Nephron progenitor cell (in vitro differentiated cells): ENCODE data around the gene TBC1D25.

Experiments
- DNase-seq: peaks from one replicate; pipeline ENCODE4 v3.0.0; 2021
- H3K27ac Mint-ChIP-seq: 2 replicates; pipeline ENCODE4 v1.8.0; 2021; ENCODE audit warnings: mild to moderate bottlenecking, moderate library complexity, mixed read lengths
- H3K27me3 Mint-ChIP-seq: 2 replicates; pipeline ENCODE4 v1.8.0; 2021; ENCODE audit warnings: mild to moderate bottlenecking, low read depth, mixed read lengths; ENCODE audit not compliant: poor library complexity
- H3K36me3 Mint-ChIP-seq: 2 replicates; pipeline ENCODE4 v1.8.0; 2021; ENCODE audit warnings: low read depth, mixed read lengths
- H3K4me1 Mint-ChIP-seq: 2 replicates; pipeline ENCODE4 v1.8.0; 2021; ENCODE audit warnings: mixed read lengths
- H3K4me3 Mint-ChIP-seq: 2 replicates; pipeline ENCODE4 v1.8.0; 2021; ENCODE audit warnings: mild to moderate bottlenecking, moderate library complexity, mixed read lengths
- H3K9me3 Mint-ChIP-seq: 2 replicates; pipeline ENCODE4 v1.8.0; 2021; ENCODE audit warnings: mild to moderate bottlenecking, moderate library complexity, mixed read lengths
- CTCF ChIP-seq: fragments of 200-600 bp; sonication (generic); IDR thresholded peaks from 2 replicates; pipeline ENCODE4 v1.5.0; 2021; ENCODE audit warnings: antibody characterized with exemption

The TBC1D25 gene

GRCh38 chrX:48592971-48593370 lies 53.5 kb downstream of the TBC1D25 start:
- H3K36me3 Mint-ChIP-seq: no peaks in the 10 kb centered on the region
- peaks cover 7% of the 10 kb centered on the region for H3K4me1 Mint-ChIP-seq
- DNase-seq: no peak
- H3K27ac Mint-ChIP-seq: no peak overlapping the region
- peaks cover 17% of the 10 kb centered on the region for H3K27me3 Mint-ChIP-seq
- peaks cover 67% of the 10 kb centered on the region for H3K9me3 Mint-ChIP-seq
- TF ChIP-seq CTCF: no peak
- H3K4me3 Mint-ChIP-seq: no peak overlapping the region

DNA sequence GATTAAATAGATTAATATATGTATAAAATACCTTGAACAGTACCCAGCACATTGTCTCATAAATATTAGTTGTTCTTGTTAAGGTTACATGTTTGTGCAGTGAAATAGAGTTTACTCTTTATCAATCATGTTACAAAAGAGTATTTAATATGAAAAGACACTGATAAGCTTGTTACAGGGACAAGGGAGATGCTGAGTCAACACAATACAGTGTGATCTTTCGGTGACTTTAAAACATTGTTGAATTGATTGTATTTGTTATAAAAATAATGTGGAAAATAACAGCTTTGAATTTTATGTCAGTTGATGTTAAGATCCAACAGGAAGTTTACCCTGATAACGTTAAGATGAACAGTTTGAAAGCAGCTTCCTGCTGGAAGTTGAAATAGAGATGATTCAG lies 56.4 kb downstream of the TBC1D25 start:
- DNase-seq: no peak
- Mint-ChIP-seq H3K4me3 (no peak overlapping the region), H3K27me3 (peaks cover 12% of the 10 kb centered on the region), H3K4me1 (peaks cover 13% of the 10 kb centered on the region), H3K27ac (no peak overlapping the region), H3K9me3 (peaks cover 58% of the 10 kb centered on the region), H3K36me3 (no peaks in the 10 kb centered on the region)
- TF ChIP-seq CTCF: no peak

DNA sequence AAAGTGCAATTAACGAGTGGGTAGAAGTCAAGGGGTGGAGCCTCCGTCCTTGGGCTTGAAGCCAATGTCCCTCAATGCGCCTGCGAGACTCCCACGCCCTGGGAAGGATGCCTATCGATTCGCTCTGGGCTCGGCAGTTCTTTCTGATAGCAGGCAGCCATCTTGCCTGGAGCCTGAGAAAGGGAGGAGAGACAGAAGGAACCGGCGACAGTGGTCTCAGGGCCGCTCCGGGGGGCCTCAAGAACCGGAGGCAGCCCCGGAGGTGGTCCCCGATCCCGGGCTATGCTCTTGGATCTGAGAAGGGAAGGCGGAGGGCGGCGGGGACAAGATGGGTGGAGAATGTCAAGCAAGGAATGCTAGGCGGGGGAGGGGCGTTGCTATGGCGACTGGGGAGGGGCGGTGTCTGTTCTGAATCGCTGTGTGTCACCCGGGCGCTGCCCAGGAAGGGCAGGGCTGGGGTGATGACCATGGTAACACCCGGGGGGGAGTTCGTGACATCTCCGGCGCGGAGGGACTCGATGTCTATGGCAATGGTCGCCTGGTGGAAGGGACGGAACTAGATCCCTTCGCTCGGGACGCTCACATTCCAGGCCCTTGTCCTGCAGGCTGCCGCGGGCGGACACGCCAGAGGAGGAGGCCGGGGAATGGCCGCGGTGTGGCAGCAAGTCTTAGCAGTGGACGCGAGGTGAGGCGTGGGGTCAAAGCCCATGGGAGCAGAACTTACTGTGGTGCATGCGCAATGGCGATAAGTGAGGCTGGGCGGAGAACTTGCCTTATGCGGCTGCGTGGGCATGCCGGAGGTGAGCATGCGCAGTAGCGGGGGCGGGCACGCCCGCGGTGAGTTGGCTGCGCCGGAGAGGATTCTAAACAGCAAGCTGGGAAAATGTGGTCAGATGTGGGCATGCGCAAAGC lies 58.1 kb downstream of the TBC1D25 start, which contains the start of gene WDR13:
Gene WDR13 (plus strand): TSS at position 140 of the 912 bp plus-strand sequence. CDS start 505 bp downstream, at position 645.
- Mint-ChIP-seq H3K27ac (peak within 1 kb of the TSS; percentile 100), H3K36me3 (peaks cover 4% of the 10 kb centered on the region), H3K4me3 (peak within 1 kb of the TSS; percentile 97), H3K27me3 (peaks cover 12% of the 10 kb centered on the region), H3K4me1 (peaks cover 13% of the 10 kb centered on the region), H3K9me3 (peaks cover 57% of the 10 kb centered on the region)
- no peak for TF ChIP-seq CTCF
- DNase-seq: peak; percentile 87

- no peak for TF ChIP-seq CTCF
- Mint-ChIP-seq H3K27ac (no peak overlapping the region), H3K36me3 (peaks cover 9% of the 10 kb centered on the region), H3K4me1 (peaks cover 13% of the 10 kb centered on the region), H3K4me3 (peak overlapping the region; percentile 97), H3K27me3 (peaks cover 6% of the 10 kb centered on the region), H3K9me3 (peaks cover 57% of the 10 kb centered on the region)
- DNase-seq: no peak
These were observed 59.1 kb downstream of the TBC1D25 start for GRCh38 chrX:48598614-48599013.

DNA sequence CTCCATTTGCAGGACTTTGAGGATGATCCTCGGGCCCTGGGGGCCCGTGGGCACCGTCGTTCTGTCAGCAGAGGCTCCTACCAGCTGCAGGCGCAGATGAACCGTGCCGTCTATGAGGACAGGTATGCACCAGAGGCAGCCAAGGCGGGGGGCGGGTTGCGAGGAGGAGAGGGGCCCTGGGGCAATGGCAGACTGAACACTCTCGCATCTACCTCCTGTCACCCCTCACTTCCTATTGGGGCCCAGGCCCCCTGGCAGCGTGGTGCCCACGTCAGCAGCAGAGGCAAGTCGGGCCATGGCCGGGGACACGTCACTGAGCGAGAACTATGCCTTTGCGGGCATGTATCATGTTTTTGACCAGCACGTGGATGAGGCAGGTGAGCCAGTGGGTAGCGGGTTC lies 59.8 kb downstream of the TBC1D25 start:
- no peak for TF ChIP-seq CTCF
- Mint-ChIP-seq H3K27me3 (peaks cover 6% of the 10 kb centered on the region), H3K36me3 (peaks cover 11% of the 10 kb centered on the region), H3K4me3 (no peak overlapping the region), H3K27ac (no peak overlapping the region), H3K4me1 (peaks cover 13% of the 10 kb centered on the region), H3K9me3 (peaks cover 55% of the 10 kb centered on the region)
- DNase-seq: no peak
